GM23338 (cell line): Measurements from ENCODE around the gene MAD1L1. TPM values are rescaled to one million over a fixed set of nuclear protein-coding genes. Genes with fewer than 3 reads are reported as not detected.

Source experiments
- ATAC-seq: fragments of 200-7000 bp; cut with Tn5 transposase; 3 replicates; pipeline ENCODE4 v1.9.1; 2020
- DNase-seq: peaks from one replicate; pipeline ENCODE4 v3.0.0-alpha.2; 2015; ENCODE audit warnings: low spot score
- H2AFZ ChIP-seq: fragments of 200-600 bp; sonication (generic); 2 replicates; pipeline ENCODE4 v1.8.0; 2016; ENCODE audit warnings: antibody characterized with exemption, mild to moderate bottlenecking, moderate library complexity
- H3F3A ChIP-seq: fragments of 200-600 bp; sonication (generic); replicated peaks from 2 replicates; pipeline ENCODE4 v1.8.0; 2017; ENCODE audit warnings: antibody characterized with exemption, mixed run types, low read depth
- H3K27ac ChIP-seq: fragments of 200-600 bp; sonication (generic); 2 replicates; pipeline ENCODE4 v1.6.1; 2016; ENCODE audit warnings: low read depth
- H3K27me3 ChIP-seq: fragments of 200-600 bp; sonication (generic); 2 replicates; pipeline ENCODE4 v1.8.0; 2016; ENCODE audit warnings: mild to moderate bottlenecking, mixed run types, moderate library complexity; ENCODE audit not compliant: insufficient read depth
- H3K36me3 ChIP-seq: fragments of 200-600 bp; sonication (generic); 2 replicates; pipeline ENCODE4 v1.8.0; 2016; ENCODE audit warnings: mild to moderate bottlenecking; ENCODE audit not compliant: insufficient read depth
- H3K4me1 ChIP-seq: fragments of 200-600 bp; sonication (generic); 2 replicates; pipeline ENCODE4 v1.8.0; 2016; ENCODE audit warnings: mild to moderate bottlenecking, moderate library complexity; ENCODE audit not compliant: insufficient read depth
- H3K4me2 ChIP-seq: fragments of 200-600 bp; sonication (generic); 2 replicates; pipeline ENCODE4 v1.7.1; 2017; ENCODE audit warnings: mixed run types
- H3K4me3 ChIP-seq: fragments of 200-600 bp; sonication (generic); 2 replicates; pipeline ENCODE4 v1.6.1; 2016; ENCODE audit warnings: mixed run types
- H3K79me2 ChIP-seq: fragments of 200-600 bp; sonication (generic); replicated peaks from 2 replicates; pipeline ENCODE4 v1.8.0; 2017; ENCODE audit warnings: mild to moderate bottlenecking; ENCODE audit not compliant: insufficient read depth
- H3K9me2 ChIP-seq: fragments of 200-600 bp; sonication (generic); 2 replicates; pipeline ENCODE4 v1.8.0; 2017; ENCODE audit not compliant: insufficient read depth
- H4K20me1 ChIP-seq: fragments of 200-600 bp; sonication (generic); replicated peaks from 2 replicates; pipeline ENCODE4 v1.8.0; 2017; ENCODE audit warnings: mild to moderate bottlenecking; ENCODE audit not compliant: insufficient read depth
- H3K27ac Mint-ChIP-seq: 2 replicates; pipeline ENCODE4 v1.8.0; 2020; ENCODE audit warnings: inconsistent platforms, mild to moderate bottlenecking, moderate library complexity, mixed read lengths
- H3K27me3 Mint-ChIP-seq: 3 replicates; pipeline ENCODE4 v1.8.0; 2022; ENCODE audit warnings: low read depth, mild to moderate bottlenecking, moderate library complexity, mixed read lengths, inconsistent platforms; ENCODE audit not compliant: insufficient read depth, poor library complexity
- H3K36me3 Mint-ChIP-seq: 3 replicates; pipeline ENCODE4 v1.8.0; 2021; ENCODE audit warnings: low read depth, mild to moderate bottlenecking, inconsistent platforms, moderate library complexity, mixed read lengths
- H3K4me1 Mint-ChIP-seq: 3 replicates; pipeline ENCODE4 v1.8.0; 2020; ENCODE audit warnings: mild to moderate bottlenecking, inconsistent platforms, mixed read lengths
- H3K4me3 Mint-ChIP-seq: 3 replicates; pipeline ENCODE4 v1.8.0; 2021; ENCODE audit warnings: moderate library complexity, mild to moderate bottlenecking, inconsistent platforms, mixed read lengths
- H3K9me3 Mint-ChIP-seq: 3 replicates; pipeline ENCODE4 v1.8.0; 2020; ENCODE audit warnings: moderate library complexity, mild to moderate bottlenecking, inconsistent platforms, mixed read lengths
- CREB1 ChIP-seq: fragments of 250-450 bp; sonication (Bioruptor Pico); IDR thresholded peaks from 2 replicates; pipeline ENCODE4 v1.5.0; 2020; ENCODE audit warnings: low read depth, mild to moderate bottlenecking, moderate library complexity
- EZH2 ChIP-seq: fragments of 200-600 bp; sonication (generic); IDR thresholded peaks from one replicate; pipeline ENCODE4 v1.8.0; 2017; ENCODE audit warnings: antibody characterized with exemption, mild to moderate bottlenecking, low read depth; ENCODE audit not compliant: unreplicated experiment
- EZH2phosphoT487 ChIP-seq: fragments of 200-600 bp; sonication (generic); IDR thresholded peaks from one replicate; pipeline ENCODE4 v1.8.1; 2018; ENCODE audit warnings: antibody characterized with exemption; ENCODE audit not compliant: unreplicated experiment
- JUNB ChIP-seq: IDR thresholded peaks from one replicate; pipeline ENCODE4 v1.6.1; 2016; ENCODE audit warnings: antibody characterized with exemption; ENCODE audit not compliant: unreplicated experiment
- POLR2AphosphoS5 ChIP-seq: IDR thresholded peaks from 2 replicates; pipeline ENCODE4 v1.6.1; 2016; ENCODE audit warnings: antibody characterized with exemption, low read depth
- REST ChIP-seq: IDR thresholded peaks from one replicate; pipeline ENCODE4 v1.6.1; 2018; ENCODE audit warnings: antibody characterized with exemption; ENCODE audit not compliant: unreplicated experiment
- STAT1 ChIP-seq: IDR thresholded peaks from one replicate; pipeline ENCODE4 v1.6.1; 2016; ENCODE audit warnings: antibody characterized with exemption; ENCODE audit not compliant: unreplicated experiment
- ZNF114 ChIP-seq: fragments of 250-450 bp; sonication (Bioruptor Pico); IDR thresholded peaks from 2 replicates; pipeline ENCODE4 v1.5.0; 2020; ENCODE audit warnings: mild to moderate bottlenecking, moderate library complexity
- ZNF331 ChIP-seq: fragments of 250-450 bp; sonication (Bioruptor Pico); IDR thresholded peaks from 2 replicates; pipeline ENCODE4 v1.5.0; 2020; ENCODE audit warnings: low read depth, mild to moderate bottlenecking, moderate library complexity
- polyA plus RNA-seq: library from polyadenylated mRNA; unstranded; fragments of >200 nt; fragmentation: Nextera tagmentation; extraction: Ambion mirVana; gene quantifications from 2 replicates; pipeline ENCODE4 v1.2.1, GENCODE V29; 2016
- total RNA-seq: library from RNA; depleted of rRNA; stranded (reverse); fragments of >200 nt; shearing (Covaris generic); gene quantifications from 2 replicates; pipeline ENCODE4 v1.2.3, GENCODE V29; 2014
- TF ChIP-seq, protein P1 (sequence below): IDR thresholded peaks from 2 replicates; pipeline ENCODE4 v1.6.1; 2016; ENCODE audit warnings: antibody characterized with exemption
- TF ChIP-seq, protein P2 (sequence below), 2 experiments: fragments of 200-600 bp in 1 of 2; sonication (generic) in 1 of 2; conservative IDR thresholded peaks; 2 replicates each; pipeline versions ENCODE4 v1.5.1 to v1.6.1; 2016 to 2017; ENCODE audit warnings: antibody characterized with exemption in 2 of 2, low read depth in 2 of 2, mild to moderate bottlenecking in 2 of 2, moderate library complexity in 1 of 2

MAD1L1 gene
- total and polyA plus RNA-seq, 2 experiments from 2014 or later: 40.3 to 59.3 TPM

DNA sequence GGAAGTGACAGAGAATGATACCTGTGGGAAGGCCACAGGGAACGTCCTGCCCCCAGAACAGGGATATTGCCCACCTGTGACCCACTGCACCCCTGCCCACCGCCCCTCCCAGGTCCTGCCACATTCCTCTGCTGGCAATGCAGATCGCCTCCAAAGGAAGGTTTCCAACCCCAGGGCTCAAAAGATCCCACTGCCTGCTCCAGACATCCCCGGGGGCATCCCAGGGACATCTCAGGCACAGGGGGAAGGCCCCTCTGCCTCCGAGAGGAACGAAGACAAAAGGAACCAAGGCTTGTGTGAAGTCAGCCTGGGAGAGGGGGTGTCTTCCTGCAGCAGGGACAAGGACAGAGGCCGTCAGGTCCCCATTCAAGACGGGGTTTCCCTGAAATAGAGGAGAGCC is 37.8 kb upstream of the MAD1L1 start (continued):
- no peak for TF ChIP-seq REST

DNA sequence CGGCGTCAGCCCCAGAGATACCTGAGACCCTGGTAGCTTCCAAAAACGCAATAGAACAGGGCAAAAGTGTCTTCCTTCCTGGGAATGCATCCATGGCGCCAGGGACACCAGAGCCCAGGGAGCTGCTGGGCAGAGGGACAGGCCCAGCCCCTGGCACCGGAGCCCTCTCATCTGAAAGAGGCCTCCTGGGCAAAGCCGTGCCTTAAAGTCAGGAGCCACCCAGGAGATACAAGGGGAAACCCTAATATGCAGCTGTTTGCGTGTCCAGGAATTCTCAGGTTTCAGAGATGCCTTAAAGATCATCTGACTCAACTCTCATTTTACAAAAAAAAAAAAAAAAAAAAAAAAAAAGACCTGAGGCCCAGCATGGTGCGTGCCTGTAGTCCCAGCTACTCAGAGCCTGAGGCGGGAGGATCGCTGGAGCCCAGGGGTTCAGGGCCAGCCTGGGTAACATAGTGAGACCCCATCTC is 37.3 kb upstream of the MAD1L1 start:
- DNase-seq (no peak), ATAC-seq (peak; percentile 19)
- Mint-ChIP-seq H3K27me3 (peaks cover 2% of the 10 kb centered on the region), H3K4me3 (no peak overlapping the region), H3K27ac (no peak overlapping the region), H3K4me1 (peaks cover 6% of the 10 kb centered on the region), H3K36me3 (peaks cover 38% of the 10 kb centered on the region), H3K9me3 (peaks cover 11% of the 10 kb centered on the region)
- Histone ChIP-seq H3K4me3 (no peak overlapping the region), H3K9me2 (no peaks in the 10 kb centered on the region), H3K36me3 (0 out of 2 replicates have a peak, but pooled peaks cover 2% of the 10 kb centered on the region), H4K20me1 (no peaks in the 10 kb centered on the region), H3K27ac (peak overlapping the region; percentile 81), H3K4me2 (peak overlapping the region; percentile 57), H3K4me1 (peaks cover 14% of the 10 kb centered on the region; the same call in 1 of the 2 replicates), H2AFZ (no peak overlapping the region), H3K79me2 (no peaks in the 10 kb centered on the region), H3F3A (0 out of 2 replicates have a peak, but pooled peaks cover 3% of the 10 kb centered on the region), H3K27me3 (no peaks in the 10 kb centered on the region)
- no peak for TF ChIP-seq ZNF114
- no peak for TF ChIP-seq STAT1
- TF ChIP-seq, protein P1, sequence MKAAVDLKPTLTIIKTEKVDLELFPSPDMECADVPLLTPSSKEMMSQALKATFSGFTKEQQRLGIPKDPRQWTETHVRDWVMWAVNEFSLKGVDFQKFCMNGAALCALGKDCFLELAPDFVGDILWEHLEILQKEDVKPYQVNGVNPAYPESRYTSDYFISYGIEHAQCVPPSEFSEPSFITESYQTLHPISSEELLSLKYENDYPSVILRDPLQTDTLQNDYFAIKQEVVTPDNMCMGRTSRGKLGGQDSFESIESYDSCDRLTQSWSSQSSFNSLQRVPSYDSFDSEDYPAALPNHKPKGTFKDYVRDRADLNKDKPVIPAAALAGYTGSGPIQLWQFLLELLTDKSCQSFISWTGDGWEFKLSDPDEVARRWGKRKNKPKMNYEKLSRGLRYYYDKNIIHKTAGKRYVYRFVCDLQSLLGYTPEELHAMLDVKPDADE: no peak
- TF ChIP-seq REST: no peak
- no peak for TF ChIP-seq EZH2
- TF ChIP-seq, protein P2, sequence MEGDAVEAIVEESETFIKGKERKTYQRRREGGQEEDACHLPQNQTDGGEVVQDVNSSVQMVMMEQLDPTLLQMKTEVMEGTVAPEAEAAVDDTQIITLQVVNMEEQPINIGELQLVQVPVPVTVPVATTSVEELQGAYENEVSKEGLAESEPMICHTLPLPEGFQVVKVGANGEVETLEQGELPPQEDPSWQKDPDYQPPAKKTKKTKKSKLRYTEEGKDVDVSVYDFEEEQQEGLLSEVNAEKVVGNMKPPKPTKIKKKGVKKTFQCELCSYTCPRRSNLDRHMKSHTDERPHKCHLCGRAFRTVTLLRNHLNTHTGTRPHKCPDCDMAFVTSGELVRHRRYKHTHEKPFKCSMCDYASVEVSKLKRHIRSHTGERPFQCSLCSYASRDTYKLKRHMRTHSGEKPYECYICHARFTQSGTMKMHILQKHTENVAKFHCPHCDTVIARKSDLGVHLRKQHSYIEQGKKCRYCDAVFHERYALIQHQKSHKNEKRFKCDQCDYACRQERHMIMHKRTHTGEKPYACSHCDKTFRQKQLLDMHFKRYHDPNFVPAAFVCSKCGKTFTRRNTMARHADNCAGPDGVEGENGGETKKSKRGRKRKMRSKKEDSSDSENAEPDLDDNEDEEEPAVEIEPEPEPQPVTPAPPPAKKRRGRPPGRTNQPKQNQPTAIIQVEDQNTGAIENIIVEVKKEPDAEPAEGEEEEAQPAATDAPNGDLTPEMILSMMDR (conservative IDR thresholded peaks at IDR 0.05; ENCODE audit: low read depth in 2 of 2): no peak
- no peak for TF ChIP-seq ZNF331 (CRISPR knock-in tag)
- TF ChIP-seq EZH2phosphoT487: no peak
- no peak for TF ChIP-seq CREB1
- no peak for TF ChIP-seq JUNB
- no peak for TF ChIP-seq POLR2AphosphoS5
